ENCODE measurements around the gene ANKRD26.

GRCh38 chr10:27020243-27020642 is 80.1 kb downstream of the ANKRD26 start:
- no peak for TF ChIP-seq REST (IDR thresholded peaks at IDR 0.05; ENCODE audit: unreplicated experiment)
- TF ChIP-seq CTCF (conservative IDR thresholded peaks at IDR 0.05; ENCODE audit: low read depth in 2 of 2): no peak
- no peak for TF ChIP-seq POLR2AphosphoS5 (IDR thresholded peaks at IDR 0.05; ENCODE audit: low read depth)
- no peak for TF ChIP-seq EZH2 (IDR thresholded peaks at IDR 0.05; ENCODE audit: low read depth, unreplicated experiment)
- TF ChIP-seq JUNB (IDR thresholded peaks at IDR 0.05; ENCODE audit: unreplicated experiment): no peak
- no peak for TF ChIP-seq EZH2phosphoT487 (IDR thresholded peaks at IDR 0.05; ENCODE audit: unreplicated experiment)
- no peak for TF ChIP-seq CREB1 (CRISPR knock-in tag; IDR thresholded peaks at IDR 0.05; ENCODE audit: low read depth)

Data from GM23338 (cell line).